ENCODE measurements around the gene EEF1AKMT2.
A peak's percentile ranks its signal among the peaks of the same experiment; 100 is the strongest.
"Not testable (repeated sequence)": the region's sequence is repeated elsewhere in the genome, so short reads cannot be mapped to it uniquely, and the experiment has no call there.

Gene EEF1AKMT2

GRCh38 chr10:124791547-124792348 lies at the start of gene EEF1AKMT2:
Gene EEF1AKMT2, minus strand, starts transcription at chr10:124791887. Its CDS starts 54 bp downstream, at chr10:124791833.
- peak; percentile 71 for DNase-seq (ENCODE audit: low read depth)

GRCh38 chr10:124837687-124838086 lies 46.0 kb upstream of the EEF1AKMT2 start:
- DNase-seq (ENCODE audit: low read depth): no peak

- DNase-seq (ENCODE audit: low read depth): no peak
Measured at GRCh38 chr10:124831116-124831515, 39.4 kb upstream of the EEF1AKMT2 start.

- no peak for DNase-seq (ENCODE audit: low read depth)
Measured at GRCh38 chr10:124830445-124830844, 38.8 kb upstream of the EEF1AKMT2 start.

- DNase-seq (ENCODE audit: low read depth): no peak
Measured at GRCh38 chr10:124829447-124830115, 37.9 kb upstream of the EEF1AKMT2 start.

- DNase-seq (ENCODE audit: low read depth): no peak
Measured at GRCh38 chr10:124827474-124827873, 35.8 kb upstream of the EEF1AKMT2 start.

GRCh38 chr10:124826262-124826661 lies 34.6 kb upstream of the EEF1AKMT2 start:
- no peak for DNase-seq (ENCODE audit: low read depth)

GRCh38 chr10:124825702-124826101 lies 34.0 kb upstream of the EEF1AKMT2 start:
- DNase-seq (ENCODE audit: low read depth): no peak

- DNase-seq (ENCODE audit: low read depth): not testable (repeated sequence)
Measured at GRCh38 chr10:124824932-124825331, 33.2 kb upstream of the EEF1AKMT2 start.

- DNase-seq (ENCODE audit: low read depth): no peak
Measured at GRCh38 chr10:124824507-124824906, 32.8 kb upstream of the EEF1AKMT2 start.

GRCh38 chr10:124821520-124821919 lies 29.8 kb upstream of the EEF1AKMT2 start:
- DNase-seq (ENCODE audit: low read depth): no peak

GRCh38 chr10:124820121-124820520 lies 28.4 kb upstream of the EEF1AKMT2 start:
- no peak for DNase-seq (ENCODE audit: low read depth)

- DNase-seq (ENCODE audit: low read depth): no peak
Measured at GRCh38 chr10:124802313-124802675, 10.6 kb upstream of the EEF1AKMT2 start.

- DNase-seq (ENCODE audit: low read depth): no peak
Measured at GRCh38 chr10:124799211-124799610, 7.5 kb upstream of the EEF1AKMT2 start.

- DNase-seq (ENCODE audit: low read depth): no peak
Measured at GRCh38 chr10:124798781-124799180, 7.1 kb upstream of the EEF1AKMT2 start.

- no peak for DNase-seq (ENCODE audit: low read depth)
Measured at GRCh38 chr10:124798364-124798763, 6.7 kb upstream of the EEF1AKMT2 start.

GRCh38 chr10:124792998-124793352 lies 1.3 kb upstream of the EEF1AKMT2 start:
- DNase-seq (ENCODE audit: low read depth): no peak

GRCh38 chr10:124782900-124783299 lies 8.8 kb downstream of the EEF1AKMT2 start:
- not testable (repeated sequence) for DNase-seq (ENCODE audit: low read depth)

- DNase-seq (ENCODE audit: low read depth): no peak
Measured at GRCh38 chr10:124768791-124769190, 22.9 kb downstream of the EEF1AKMT2 start.

GRCh38 chr10:124765256-124765655 lies 26.4 kb downstream of the EEF1AKMT2 start:
- DNase-seq (ENCODE audit: low read depth): no peak

GRCh38 chr10:124763267-124763666 lies 28.4 kb downstream of the EEF1AKMT2 start:
- DNase-seq (ENCODE audit: low read depth): no peak

GRCh38 chr10:124762281-124762680 lies 29.4 kb downstream of the EEF1AKMT2 start:
- DNase-seq (ENCODE audit: low read depth): no peak

- no peak for DNase-seq (ENCODE audit: low read depth)
Measured at GRCh38 chr10:124756156-124756903, 35.4 kb downstream of the EEF1AKMT2 start.
